Measurements from ENCODE around the gene CNTN4. TPM values are rescaled to one million over a fixed set of nuclear protein-coding genes. Genes with fewer than 3 reads are reported as not detected.
A peak's percentile ranks its signal among the peaks of the same experiment; 100 is the strongest.

The CNTN4 gene
- total and polyA plus RNA-seq, 4 donors = 15.8 to 228 (median 41.2) TPM

DNA sequence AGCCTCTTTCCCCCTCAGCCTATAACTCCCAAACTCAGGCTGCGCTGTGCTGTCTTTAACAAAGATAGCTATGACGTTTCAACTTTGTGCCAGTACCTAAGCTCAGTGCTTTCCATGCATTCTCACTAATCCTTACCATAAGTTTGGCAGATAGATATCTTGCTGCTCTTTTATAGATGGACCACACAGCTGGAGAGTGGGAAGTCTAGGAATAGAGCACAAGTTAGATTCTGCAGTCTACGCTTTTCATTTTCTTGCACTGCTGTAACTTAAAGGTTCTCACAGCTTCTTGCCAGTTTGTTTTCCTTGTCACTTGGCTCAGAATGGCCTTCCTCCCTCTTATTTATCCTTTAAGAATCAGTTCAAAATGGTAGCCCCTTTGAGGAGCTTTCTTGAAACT lies 468.8 kb downstream of the CNTN4 start:
- Histone ChIP-seq H3K4me1 (ENCODE audit: control insufficient read depth in 1 of 2, insufficient read depth in 2 of 2, low read length in 2 of 2) (no peaks in the 10 kb centered on the region), H3K27ac (ENCODE audit: low read depth in 1 of 2, low read length in 2 of 2) (no peak overlapping the region), H3K36me3 (ENCODE audit: control insufficient read depth in 1 of 2, insufficient read depth in 2 of 2, low read length in 1 of 2) (no peaks in the 10 kb centered on the region), H3K9me3 (ENCODE audit: control insufficient read depth, low read length) (no peaks in the 10 kb centered on the region), H3K27me3 (ENCODE audit: control insufficient read depth in 1 of 2, insufficient read depth in 2 of 2, low read length in 1 of 2) (no peaks in the 10 kb centered on the region), H3K4me3 (ENCODE audit: low read length in 2 of 2) (no peak overlapping the region)
- no peak for ATAC-seq (ENCODE audit: low FRiP score)
- DNase-seq = no peak
- intact Hi-C loops (cut with DNase I) = no loop called here
- 93 to 94% methylated on average over 3 of the region's 3 CpGs for WGBS, 2 donors

DNA sequence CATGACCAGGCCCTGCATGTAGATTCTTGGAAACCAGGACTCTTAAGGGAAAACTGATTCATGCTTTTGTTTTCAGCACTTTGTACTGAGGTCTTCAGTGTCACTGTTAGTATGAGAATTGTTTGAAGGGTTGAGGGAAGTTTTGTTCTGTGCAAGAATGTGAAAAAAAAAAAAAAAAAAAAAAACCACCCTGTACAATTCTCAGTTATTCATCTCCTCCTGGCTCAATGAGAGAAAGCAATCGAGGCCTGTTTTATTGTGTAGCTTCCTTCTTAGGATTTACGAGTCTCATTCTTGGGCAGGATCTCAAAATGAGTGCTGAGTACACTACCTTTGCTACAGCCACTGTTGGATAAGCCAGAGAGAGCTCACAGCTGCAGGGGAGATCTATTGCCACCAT lies 469.5 kb downstream of the CNTN4 start:
- Histone ChIP-seq H3K36me3 (ENCODE audit: control insufficient read depth in 1 of 2, insufficient read depth in 2 of 2, low read length in 1 of 2) (no peaks in the 10 kb centered on the region), H3K9me3 (ENCODE audit: control insufficient read depth, low read length) (no peaks in the 10 kb centered on the region), H3K4me3 (ENCODE audit: low read length in 2 of 2) (no peak overlapping the region), H3K4me1 (ENCODE audit: control insufficient read depth in 1 of 2, insufficient read depth in 2 of 2, low read length in 2 of 2) (no peaks in the 10 kb centered on the region), H3K27me3 (ENCODE audit: control insufficient read depth in 1 of 2, insufficient read depth in 2 of 2, low read length in 1 of 2) (no peaks in the 10 kb centered on the region), H3K27ac (ENCODE audit: low read depth in 1 of 2, low read length in 2 of 2) (no peak overlapping the region)
- DNase-seq (no peak), ATAC-seq (ENCODE audit: low FRiP score) (peak; percentile 40)
- intact Hi-C loops (cut with DNase I) = no loop called here
- WGBS, 2 donors = 50 to 54% methylated on average over 2 of the region's 2 CpGs

DNA sequence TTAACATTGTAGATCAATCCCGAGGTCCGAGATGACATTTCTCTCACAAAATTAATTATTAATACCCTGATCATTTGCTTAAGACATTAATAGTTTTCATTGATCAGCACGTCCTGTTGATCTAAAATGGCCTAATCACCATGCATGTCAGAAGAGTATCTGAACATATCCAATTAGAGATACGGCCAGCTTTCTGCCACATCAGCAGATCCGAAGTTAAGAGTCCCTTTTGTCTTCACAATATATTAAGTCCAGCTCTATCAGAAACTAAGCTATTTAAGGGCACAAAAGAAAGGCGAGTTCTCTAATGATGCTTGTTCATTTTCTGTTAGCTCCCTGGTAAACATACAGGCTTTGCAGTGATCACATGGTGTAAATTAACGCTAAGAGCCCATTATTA lies 470.3 kb downstream of the CNTN4 start:
- H3K27ac ChIP-seq (ENCODE audit: low read depth in 1 of 2, low read length in 2 of 2) = no peak overlapping the region
- no peaks in the 10 kb centered on the region for H3K9me3 ChIP-seq (ENCODE audit: control insufficient read depth, low read length)
- no peak overlapping the region for H3K4me3 ChIP-seq (ENCODE audit: low read length in 2 of 2)
- intact Hi-C loops (cut with DNase I) = no loop called here
- H3K4me1 ChIP-seq (ENCODE audit: control insufficient read depth in 1 of 2, insufficient read depth in 2 of 2, low read length in 2 of 2) = no peaks in the 10 kb centered on the region
- ATAC-seq (ENCODE audit: low FRiP score) (no peak), DNase-seq (no peak)
- H3K36me3 ChIP-seq (ENCODE audit: control insufficient read depth in 1 of 2, insufficient read depth in 2 of 2, low read length in 1 of 2) = no peaks in the 10 kb centered on the region
- 89 to 91% methylated on average over 7 of the region's 7 CpGs for WGBS, 2 donors
- H3K27me3 ChIP-seq (ENCODE audit: control insufficient read depth in 1 of 2, insufficient read depth in 2 of 2, low read length in 1 of 2) = no peaks in the 10 kb centered on the region

DNA sequence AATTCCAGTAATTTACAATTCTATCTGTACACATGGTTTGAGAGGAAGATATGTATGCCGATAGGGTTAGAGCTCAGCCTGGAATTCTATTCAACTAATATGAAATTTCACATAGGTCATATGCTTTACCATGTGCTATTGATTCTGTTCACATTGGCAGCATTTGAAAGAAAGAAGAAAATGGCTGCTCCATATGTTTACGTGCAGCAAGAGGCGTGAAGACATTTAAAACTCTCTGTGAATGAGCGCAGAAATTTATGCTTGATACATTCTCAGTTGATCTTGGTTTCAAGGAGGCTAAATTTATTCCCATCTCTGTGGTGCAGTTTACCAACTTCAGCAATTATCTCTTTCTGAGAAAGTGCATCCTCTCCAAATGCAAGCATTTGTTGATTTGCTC lies 478.9 kb downstream of the CNTN4 start:
- no peak overlapping the region for H3K27ac ChIP-seq (ENCODE audit: low read depth in 1 of 2, low read length in 2 of 2)
- H3K4me3 ChIP-seq (ENCODE audit: low read length in 2 of 2) = no peak overlapping the region
- ATAC-seq (ENCODE audit: low FRiP score) = no peak
- H3K36me3 ChIP-seq (ENCODE audit: control insufficient read depth in 1 of 2, insufficient read depth in 2 of 2, low read length in 1 of 2) = no peaks in the 10 kb centered on the region
- DNase-seq = no peak
- H3K4me1 ChIP-seq (ENCODE audit: control insufficient read depth in 1 of 2, insufficient read depth in 2 of 2, low read length in 2 of 2) = no peaks in the 10 kb centered on the region
- intact Hi-C loops (cut with DNase I) = no loop called here
- H3K9me3 ChIP-seq (ENCODE audit: control insufficient read depth, low read length) = no peaks in the 10 kb centered on the region
- no peaks in the 10 kb centered on the region for H3K27me3 ChIP-seq (ENCODE audit: control insufficient read depth in 1 of 2, insufficient read depth in 2 of 2, low read length in 1 of 2)
- 94 to 96% methylated on average over 4 of the region's 4 CpGs for WGBS, 2 donors

DNA sequence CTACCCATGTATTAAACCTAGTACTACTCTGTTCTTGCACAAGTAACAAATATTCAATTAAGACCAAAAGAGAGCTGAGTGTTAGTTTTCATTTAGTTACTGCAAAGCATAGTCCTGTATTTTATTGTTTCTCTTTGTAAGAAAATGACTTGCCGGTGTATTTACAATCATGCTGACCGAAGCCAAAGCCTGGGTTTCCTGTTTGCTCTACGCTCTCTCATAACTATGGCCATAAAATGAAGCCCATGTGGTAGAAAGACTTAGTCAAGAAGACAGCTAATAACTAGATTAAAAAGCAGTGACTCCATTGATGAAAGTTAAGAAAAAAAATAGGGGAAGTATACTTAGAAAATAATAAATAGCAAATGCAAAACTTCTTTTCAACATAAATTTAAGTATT lies 479.9 kb downstream of the CNTN4 start:
- peaks cover 0 to 3% of the 10 kb centered on the region in 2 donors for H3K4me1 ChIP-seq (ENCODE audit: control insufficient read depth in 1 of 2, insufficient read depth in 2 of 2, low read length in 2 of 2)
- 61 to 66% methylated on average over 3 of the region's 3 CpGs for WGBS, 2 donors
- DNase-seq (no peak), ATAC-seq (ENCODE audit: low FRiP score) (no peak)
- H3K36me3 ChIP-seq (ENCODE audit: control insufficient read depth in 1 of 2, insufficient read depth in 2 of 2, low read length in 1 of 2) = no peaks in the 10 kb centered on the region
- intact Hi-C loops (cut with DNase I) = no loop called here
- no peak overlapping the region for H3K27ac ChIP-seq (ENCODE audit: low read depth in 1 of 2, low read length in 2 of 2)
- H3K4me3 ChIP-seq (ENCODE audit: low read length in 2 of 2) = no peak overlapping the region
- no peaks in the 10 kb centered on the region for H3K27me3 ChIP-seq (ENCODE audit: control insufficient read depth in 1 of 2, insufficient read depth in 2 of 2, low read length in 1 of 2)
- no peaks in the 10 kb centered on the region for H3K9me3 ChIP-seq (ENCODE audit: control insufficient read depth, low read length)

DNA sequence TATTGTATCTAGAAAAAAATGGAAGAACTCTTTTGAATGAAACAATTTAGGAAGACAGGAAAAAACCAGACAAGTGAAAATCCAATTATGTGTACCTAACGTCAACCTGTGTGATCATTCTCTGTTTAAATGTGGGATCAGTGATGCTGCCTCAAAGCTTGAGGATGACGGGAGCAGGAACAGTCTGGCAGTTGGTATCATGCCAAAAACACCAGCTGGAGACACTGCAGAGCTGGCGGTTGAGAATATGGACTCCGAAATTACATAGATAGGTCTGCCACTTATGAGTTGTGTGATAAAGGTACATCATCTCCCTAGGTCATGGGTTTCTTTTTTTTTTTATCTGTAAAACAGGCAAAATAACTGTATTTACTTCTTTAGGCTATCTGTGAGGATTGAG lies 480.5 kb downstream of the CNTN4 start:
- no peaks in the 10 kb centered on the region for H3K36me3 ChIP-seq (ENCODE audit: control insufficient read depth in 1 of 2, insufficient read depth in 2 of 2, low read length in 1 of 2)
- intact Hi-C loops (cut with DNase I) = no loop called here
- WGBS, 2 donors = 71 to 85% methylated on average over 4 of the region's 4 CpGs
- peaks cover 0 to 3% of the 10 kb centered on the region in 2 donors for H3K4me1 ChIP-seq (ENCODE audit: control insufficient read depth in 1 of 2, insufficient read depth in 2 of 2, low read length in 2 of 2)
- DNase-seq (no peak), ATAC-seq (ENCODE audit: low FRiP score) (no peak)
- no peaks in the 10 kb centered on the region for H3K27me3 ChIP-seq (ENCODE audit: control insufficient read depth in 1 of 2, insufficient read depth in 2 of 2, low read length in 1 of 2)
- no peaks in the 10 kb centered on the region for H3K9me3 ChIP-seq (ENCODE audit: control insufficient read depth, low read length)
- H3K27ac ChIP-seq (ENCODE audit: low read depth in 1 of 2, low read length in 2 of 2) = no peak overlapping the region
- H3K4me3 ChIP-seq (ENCODE audit: low read length in 2 of 2) = no peak overlapping the region

DNA sequence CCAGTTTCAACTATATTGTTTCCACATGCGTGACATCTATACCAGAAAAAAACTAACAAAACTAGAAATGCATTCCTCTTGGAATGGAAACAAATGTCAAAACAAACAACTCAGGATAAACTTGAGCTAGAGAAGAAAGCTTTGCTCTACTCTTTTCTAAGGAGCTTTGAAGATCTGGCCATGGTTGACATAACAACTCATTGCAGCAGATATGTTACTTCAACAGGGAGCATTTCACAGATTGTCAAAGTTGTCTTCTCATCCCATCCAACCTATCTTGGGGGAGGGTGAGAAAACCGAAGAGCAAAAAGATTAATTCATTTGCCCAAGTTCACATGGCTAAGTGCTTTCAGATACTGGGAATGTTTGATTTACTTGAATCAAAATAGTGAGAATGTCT lies 484.4 kb downstream of the CNTN4 start:
- intact Hi-C loops (cut with DNase I) = no loop called here

DNA sequence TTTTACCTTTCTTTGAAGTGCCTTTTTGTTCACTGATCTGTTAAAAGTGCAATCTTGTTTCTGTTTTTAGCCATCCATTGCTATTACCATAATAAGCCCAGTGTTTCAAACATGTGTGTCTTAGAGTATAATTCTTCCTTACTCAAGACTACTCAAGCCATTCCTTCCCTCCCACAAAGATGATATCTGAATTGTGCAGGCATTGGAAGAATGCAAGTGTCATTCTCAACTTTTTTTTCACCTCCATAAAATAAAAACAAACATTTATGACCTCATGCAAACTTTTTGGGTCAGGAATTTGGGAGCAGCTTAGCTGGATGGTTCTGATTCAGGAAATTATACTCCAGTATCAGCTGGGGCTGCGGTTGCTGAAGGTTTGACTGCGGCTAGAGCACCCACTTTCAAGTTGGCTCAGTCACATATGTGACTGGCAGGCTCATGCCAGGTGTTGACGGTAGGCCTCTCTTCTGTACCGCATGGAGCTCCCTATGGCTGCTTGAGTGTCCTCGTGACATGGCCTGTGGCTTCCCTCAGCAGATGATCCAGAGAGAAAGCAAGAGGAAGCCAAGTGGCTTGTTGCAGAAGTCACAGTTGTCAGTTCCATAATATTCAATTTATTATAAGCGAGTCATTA lies 490.8 kb downstream of the CNTN4 start:
- Histone ChIP-seq H3K4me1 (ENCODE audit: control insufficient read depth in 1 of 2, insufficient read depth in 2 of 2, low read length in 2 of 2) (peaks cover 0 to 4% of the 10 kb centered on the region in 2 donors), H3K27me3 (ENCODE audit: control insufficient read depth in 1 of 2, insufficient read depth in 2 of 2, low read length in 1 of 2) (no peaks in the 10 kb centered on the region), H3K36me3 (ENCODE audit: control insufficient read depth in 1 of 2, insufficient read depth in 2 of 2, low read length in 1 of 2) (no peaks in the 10 kb centered on the region), H3K9me3 (ENCODE audit: control insufficient read depth, low read length) (no peaks in the 10 kb centered on the region), H3K27ac (ENCODE audit: low read depth in 1 of 2, low read length in 2 of 2) (no peak overlapping the region), H3K4me3 (ENCODE audit: low read length in 2 of 2) (no peak overlapping the region)
- WGBS, 2 donors = 95 to 97% methylated on average over 6 of the region's 6 CpGs
- DNase-seq (no peak), ATAC-seq (ENCODE audit: low FRiP score) (no peak)
- intact Hi-C loops (cut with DNase I) = no loop called here

More for the DNA sequence above, 484.4 kb downstream of the CNTN4 start:
- 73 to 74% methylated on average over 2 of the region's 2 CpGs for WGBS, 2 donors
- H3K27me3 ChIP-seq (ENCODE audit: control insufficient read depth in 1 of 2, insufficient read depth in 2 of 2, low read length in 1 of 2) = no peaks in the 10 kb centered on the region
- H3K4me3 ChIP-seq (ENCODE audit: low read length in 2 of 2) = no peak overlapping the region
- DNase-seq = no peak
- ATAC-seq (ENCODE audit: low FRiP score) = no peak
- H3K27ac ChIP-seq (ENCODE audit: low read depth in 1 of 2, low read length in 2 of 2) = no peak overlapping the region
- H3K9me3 ChIP-seq (ENCODE audit: control insufficient read depth, low read length) = no peaks in the 10 kb centered on the region
- no peaks in the 10 kb centered on the region for H3K36me3 ChIP-seq (ENCODE audit: control insufficient read depth in 1 of 2, insufficient read depth in 2 of 2, low read length in 1 of 2)
- peaks cover 0 to 3% of the 10 kb centered on the region in 2 donors for H3K4me1 ChIP-seq (ENCODE audit: control insufficient read depth in 1 of 2, insufficient read depth in 2 of 2, low read length in 2 of 2)

DNA sequence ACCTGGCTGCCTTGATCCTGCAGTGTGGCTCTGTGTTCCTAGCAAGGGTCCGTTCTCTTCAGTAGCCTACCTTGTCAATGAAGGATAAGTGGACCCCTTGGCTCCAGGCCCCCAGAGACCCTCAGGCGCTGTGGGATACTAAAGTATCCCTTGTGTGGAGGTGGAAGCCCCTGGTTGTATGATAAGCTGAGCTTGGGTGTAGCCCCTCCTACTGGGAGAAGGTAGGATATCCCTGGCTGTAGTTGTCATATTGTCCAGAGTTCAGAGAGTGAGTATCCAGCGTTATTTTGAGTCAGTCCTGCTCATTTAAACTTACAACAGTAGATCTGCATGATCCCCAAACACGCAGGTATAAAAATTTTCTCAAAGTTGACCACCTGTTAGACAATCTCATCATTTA lies 496.8 kb downstream of the CNTN4 start:
- Histone ChIP-seq H3K36me3 (ENCODE audit: control insufficient read depth in 1 of 2, insufficient read depth in 2 of 2, low read length in 1 of 2) (no peaks in the 10 kb centered on the region), H3K27me3 (ENCODE audit: control insufficient read depth in 1 of 2, insufficient read depth in 2 of 2, low read length in 1 of 2) (no peaks in the 10 kb centered on the region), H3K9me3 (ENCODE audit: control insufficient read depth, low read length) (no peaks in the 10 kb centered on the region), H3K27ac (ENCODE audit: low read depth in 1 of 2, low read length in 2 of 2) (no peak overlapping the region), H3K4me3 (ENCODE audit: low read length in 2 of 2) (no peak overlapping the region), H3K4me1 (ENCODE audit: control insufficient read depth in 1 of 2, insufficient read depth in 2 of 2, low read length in 2 of 2) (no peaks in the 10 kb centered on the region)
- 95% methylated on average over 4 of the region's 4 CpGs for WGBS, 2 donors
- DNase-seq (no peak), ATAC-seq (ENCODE audit: low FRiP score) (no peak)
- intact Hi-C loops (cut with DNase I) = no loop called here

Data from aorta (tissue), 5 donors.